OCI-LY1 (cell line): Measurements from ENCODE around the gene CRY2.

Experiments
- H2AFZ ChIP-seq: fragments of 200-600 bp; sonication (generic), shearing (Covaris generic); 2 replicates; pipeline ENCODE4 v1.6.0; 2014; ENCODE audit warnings: antibody characterized with exemption, mild to moderate bottlenecking, low read length
- H3F3A ChIP-seq: fragments of 200-600 bp; sonication (generic), shearing (Covaris generic); 2 replicates; pipeline ENCODE4 v1.6.0; 2014; ENCODE audit warnings: mild to moderate bottlenecking, antibody characterized with exemption, low read length, moderate library complexity; ENCODE audit not compliant: insufficient read depth
- H3K27ac ChIP-seq: fragments of 200-600 bp; sonication (generic); 2 replicates; pipeline ENCODE4 v1.5.1; 2014; ENCODE audit warnings: low read length, mixed run types, mild to moderate bottlenecking, low read depth; ENCODE audit not compliant: poor library complexity, severe bottlenecking
- H3K27me3 ChIP-seq: fragments of 200-600 bp; sonication (generic); 2 replicates; pipeline ENCODE4 v1.6.0; 2014; ENCODE audit warnings: antibody characterized with exemption, mild to moderate bottlenecking, low read length, moderate library complexity; ENCODE audit not compliant: insufficient read depth
- H3K36me3 ChIP-seq: fragments of 200-600 bp; sonication (generic); 2 replicates; pipeline ENCODE4 v1.6.1; 2014; ENCODE audit warnings: mild to moderate bottlenecking, antibody characterized with exemption, low read length, moderate library complexity, mixed read lengths; ENCODE audit not compliant: insufficient read depth
- H3K4me1 ChIP-seq: fragments of 200-600 bp; sonication (generic); 2 replicates; pipeline ENCODE4 v1.5.1; 2014; ENCODE audit warnings: mild to moderate bottlenecking, low read length, moderate library complexity; ENCODE audit not compliant: insufficient read depth, severe bottlenecking
- H3K4me2 ChIP-seq: fragments of 200-600 bp; sonication (generic), shearing (Covaris generic); 2 replicates; pipeline ENCODE4 v1.6.1; 2014; ENCODE audit warnings: low read length
- H3K4me3 ChIP-seq: fragments of 200-600 bp; sonication (generic); 2 replicates; pipeline ENCODE4 v1.5.1; 2014; ENCODE audit warnings: low read length, low read depth, mild to moderate bottlenecking, mixed read lengths; ENCODE audit not compliant: poor library complexity, severe bottlenecking
- H3K79me2 ChIP-seq: fragments of 200-600 bp; shearing (Covaris generic); 2 replicates; pipeline ENCODE4 v1.6.1; 2016; ENCODE audit warnings: mixed run types, low read length, mixed read lengths; ENCODE audit not compliant: insufficient read depth
- H3K9ac ChIP-seq: fragments of 200-600 bp; sonication (generic), shearing (Covaris generic); 2 replicates; pipeline ENCODE4 v1.6.1; 2014; ENCODE audit warnings: mild to moderate bottlenecking, low read length, mixed read lengths
- H3K9me2 ChIP-seq: fragments of 200-600 bp; sonication (generic), shearing (Covaris generic); 2 replicates; pipeline ENCODE4 v1.6.1; 2014; ENCODE audit warnings: low read depth, mild to moderate bottlenecking, low read length, mixed read lengths
- H3K9me3 ChIP-seq: fragments of 200-600 bp; shearing (Covaris generic); 2 replicates; pipeline ENCODE4 v1.6.1; 2014; ENCODE audit warnings: low read length, mixed read lengths
- H4K20me1 ChIP-seq: fragments of 200-600 bp; sonication (generic), shearing (Covaris generic); 2 replicates; pipeline ENCODE4 v1.6.0; 2016; ENCODE audit warnings: mild to moderate bottlenecking, low read length; ENCODE audit not compliant: insufficient read depth
- CTCF ChIP-seq: fragments of 200-600 bp; sonication (generic), shearing (Covaris generic); IDR thresholded peaks from 2 replicates; pipeline ENCODE4 v1.5.1; 2017; ENCODE audit warnings: mild to moderate bottlenecking, antibody characterized with exemption, low read length, moderate library complexity, mixed read lengths
- EZH2 ChIP-seq: fragments of 200-600 bp; sonication (generic), shearing (Covaris generic); IDR thresholded peaks from 2 replicates; pipeline ENCODE4 v1.8.0; 2017; ENCODE audit warnings: borderline replicate concordance, mixed run types, mild to moderate bottlenecking, antibody characterized with exemption, low read length, moderate library complexity, mixed read lengths

CRY2 gene

GRCh38 chr11:45894555-45895247 is 47.4 kb downstream of the CRY2 start:
- H2AFZ ChIP-seq = no peak overlapping the region
- H3K27ac ChIP-seq = no peak overlapping the region
- no peaks in the 10 kb centered on the region for H3K36me3 ChIP-seq
- peaks cover 4% of the 10 kb centered on the region; the same call in 1 of the 2 replicates for H3K27me3 ChIP-seq
- TF ChIP-seq CTCF (no peak), EZH2 (no peak)
- H3K4me1 ChIP-seq = no peaks in the 10 kb centered on the region
- H3K4me3 ChIP-seq = no peak overlapping the region
- no peaks in the 10 kb centered on the region for H3K9me3 ChIP-seq
- H4K20me1 ChIP-seq = no peaks in the 10 kb centered on the region
- no peaks in the 10 kb centered on the region for H3F3A ChIP-seq
- no peak overlapping the region for H3K4me2 ChIP-seq
- H3K9me2 ChIP-seq = no peaks in the 10 kb centered on the region
- no peak overlapping the region for H3K9ac ChIP-seq
- H3K79me2 ChIP-seq = no peaks in the 10 kb centered on the region

GRCh38 chr11:45895553-45896259 is 48.4 kb downstream of the CRY2 start:
- no peaks in the 10 kb centered on the region for H4K20me1 ChIP-seq

GRCh38 chr11:45896422-45896984 is 49.2 kb downstream of the CRY2 start:
- no peaks in the 10 kb centered on the region for H3F3A ChIP-seq
- H3K79me2 ChIP-seq = no peaks in the 10 kb centered on the region
- H3K9ac ChIP-seq = no peak overlapping the region
- TF ChIP-seq EZH2 (no peak), CTCF (no peak)
- H3K9me2 ChIP-seq = no peaks in the 10 kb centered on the region
- no peak overlapping the region for H3K4me2 ChIP-seq
- H3K36me3 ChIP-seq = no peaks in the 10 kb centered on the region
- H4K20me1 ChIP-seq = no peaks in the 10 kb centered on the region
- H3K27ac ChIP-seq = no peak overlapping the region
- peaks cover 4% of the 10 kb centered on the region; the same call in 1 of the 2 replicates for H3K27me3 ChIP-seq
- no peak overlapping the region for H3K4me3 ChIP-seq
- no peak overlapping the region for H2AFZ ChIP-seq
- H3K9me3 ChIP-seq = no peaks in the 10 kb centered on the region
- H3K4me1 ChIP-seq = peaks cover 4% of the 10 kb centered on the region

More at GRCh38 chr11:45895553-45896259, 48.4 kb downstream of the CRY2 start:
- no peak for TF ChIP-seq EZH2
- no peak for TF ChIP-seq CTCF
- no peak overlapping the region for H3K4me3 ChIP-seq
- no peaks in the 10 kb centered on the region for H3K36me3 ChIP-seq
- no peaks in the 10 kb centered on the region for H3K79me2 ChIP-seq
- H3K9me2 ChIP-seq = no peaks in the 10 kb centered on the region
- peaks cover 4% of the 10 kb centered on the region; the same call in 1 of the 2 replicates for H3K27me3 ChIP-seq
- no peaks in the 10 kb centered on the region for H3F3A ChIP-seq
- H3K9me3 ChIP-seq = no peaks in the 10 kb centered on the region
- H3K27ac ChIP-seq = no peak overlapping the region
- no peak overlapping the region for H2AFZ ChIP-seq
- H3K9ac ChIP-seq = no peak overlapping the region
- H3K4me1 ChIP-seq = peaks cover 4% of the 10 kb centered on the region
- H3K4me2 ChIP-seq = no peak overlapping the region
